A549 (cell line): ENCODE results near the gene TRAF7. TPM values are rescaled to one million over a fixed set of nuclear protein-coding genes. Genes with fewer than 3 reads are reported as not detected.

Source experiments
- ATAC-seq, 2 experiments: fragments of 200-7000 bp in 1 of 2; fragments of >200 bp in 1 of 2; cut with Nextera tagmentation in 1 of 2; cut with Tn5 transposase in 1 of 2; 3 replicates each; pipeline versions ENCODE4 v1.8.0 to v1.9.1; 2018 to 2020; ENCODE audit warnings: mild to moderate bottlenecking in 1 of 2, moderate library complexity in 1 of 2
- CTCF ChIA-PET: fragments of 300-600 bp; sonication (Branson Sonifier 250); formaldehyde crosslinking; extraction: SDS; loops from one replicate; lab custom pipeline; 2021; ENCODE audit warnings: antibody characterized with exemption, inconsistent platforms; lab: Yijun Ruan, JAX
- POLR2A ChIA-PET: fragments of 350-600 bp; formaldehyde crosslinking; extraction: SDS; loops from one replicate; lab custom pipeline; 2021; ENCODE audit warnings: antibody characterized with exemption, inconsistent platforms; lab: Yijun Ruan, JAX
- DNase-seq, 2 experiments: peaks; one replicate each; pipeline versions ENCODE4 v3.0.0 to v3.0.0-alpha.2; 2011 to 2016; ENCODE audit warnings: low read depth in 1 of 2, low spot score in 1 of 2
- FAIRE-seq: peaks from 2 replicates; lab custom pipeline; 2011; peaks lifted over from hg19 to GRCh38; lab: Jason Lieb, UNC
- H3K27ac ChIP-seq, 2 experiments: fragments of >200 bp; sonication (Bioruptor Twin); formaldehyde crosslinking; 3 replicates each; pipeline ENCODE4 v1.5.1; 2016 to 2017
- H3K4me1 ChIP-seq: fragments of >200 bp; sonication (Bioruptor Twin); formaldehyde crosslinking; 3 replicates; pipeline ENCODE4 v1.6.1; 2016
- H3K4me2 ChIP-seq: fragments of >200 bp; sonication (Bioruptor Twin); formaldehyde crosslinking; 3 replicates; pipeline ENCODE4 v1.6.1; 2016
- H3K4me3 ChIP-seq: fragments of >200 bp; sonication (Bioruptor Twin); formaldehyde crosslinking; 3 replicates; pipeline ENCODE4 v1.5.1; 2016
- H3K9me3 ChIP-seq: fragments of >200 bp; sonication (Bioruptor Twin); formaldehyde crosslinking; 3 replicates; pipeline ENCODE4 v1.6.1; 2016
- CBX2 ChIP-seq: fragments of 200-600 bp; sonication (generic); IDR thresholded peaks from 2 replicates; pipeline ENCODE4 v1.6.1; 2016; ENCODE audit warnings: low read depth, mild to moderate bottlenecking, borderline replicate concordance
- CBX8 ChIP-seq: fragments of 200-600 bp; sonication (generic); IDR thresholded peaks from 2 replicates; pipeline ENCODE4 v1.6.1; 2016
- ELK1 ChIP-seq: fragments of 150-350 bp; IDR thresholded peaks from 2 replicates; pipeline ENCODE4 v1.6.1; 2014; ENCODE audit warnings: low read depth, mild to moderate bottlenecking, low read length
- EP300 ChIP-seq, 2 experiments: fragments of >200 bp; sonication (Bioruptor Twin); formaldehyde crosslinking; IDR thresholded peaks; 2 replicates in 1 of 2; 3 replicates in 1 of 2; pipeline ENCODE4 v1.6.1; 2016 to 2017
- ESRRA ChIP-seq: fragments of 150-350 bp; IDR thresholded peaks from 2 replicates; pipeline ENCODE4 v1.6.1; 2014; ENCODE audit warnings: mild to moderate bottlenecking, low read length, borderline replicate concordance
- FOXS1 ChIP-seq: fragments of 250-450 bp; sonication (Bioruptor Pico); IDR thresholded peaks from 2 replicates; pipeline ENCODE4 v1.5.0; 2020; ENCODE audit warnings: mild to moderate bottlenecking, moderate library complexity
- GATA3 ChIP-seq: IDR thresholded peaks from 2 replicates; pipeline ENCODE4 v1.6.1; 2012; ENCODE audit warnings: borderline replicate concordance
- HDAC2 ChIP-seq: fragments of 200-600 bp; sonication (generic); IDR thresholded peaks from 2 replicates; pipeline ENCODE4 v1.6.1; 2016
- HMGXB4 ChIP-seq: fragments of 250-450 bp; sonication (Bioruptor Pico); IDR thresholded peaks from 2 replicates; pipeline ENCODE4 v1.5.0; 2021; ENCODE audit warnings: mild to moderate bottlenecking, moderate library complexity, borderline replicate concordance
- HOXB13 ChIP-seq: fragments of 250-450 bp; sonication (Bioruptor Pico); IDR thresholded peaks from 2 replicates; pipeline ENCODE4 v1.5.0; 2020; ENCODE audit warnings: low read depth, mild to moderate bottlenecking, moderate library complexity
- HOXB5 ChIP-seq: fragments of 250-450 bp; sonication (Bioruptor Pico); IDR thresholded peaks from 2 replicates; pipeline ENCODE4 v1.5.0; 2020; ENCODE audit warnings: mild to moderate bottlenecking, moderate library complexity
- JUN ChIP-seq, 2 experiments: fragments of >200 bp; sonication (Bioruptor Twin); formaldehyde crosslinking; IDR thresholded peaks; 2 replicates in 1 of 2; 3 replicates in 1 of 2; pipeline ENCODE4 v1.6.1; 2016 to 2017
- JUNB ChIP-seq: fragments of >200 bp; sonication (Bioruptor Twin); formaldehyde crosslinking; IDR thresholded peaks from 2 replicates; pipeline ENCODE4 v1.6.1; 2016
- KDM1A ChIP-seq: fragments of 200-600 bp; sonication (generic); IDR thresholded peaks from 2 replicates; pipeline ENCODE4 v1.6.1; 2016; ENCODE audit warnings: low read depth, mild to moderate bottlenecking
- NFE2L2 ChIP-seq: fragments of 150-350 bp; conservative IDR thresholded peaks from 2 replicates; pipeline ENCODE4 v1.6.1; 2014; ENCODE audit warnings: low read length
- NPAS2 ChIP-seq: fragments of 250-450 bp; sonication (Bioruptor Pico); IDR thresholded peaks from 2 replicates; pipeline ENCODE4 v1.8.0; 2022; ENCODE audit warnings: mild to moderate bottlenecking, moderate library complexity, borderline replicate concordance
- POLR2A ChIP-seq: IDR thresholded peaks from 2 replicates; pipeline ENCODE4 v1.6.1; 2012; ENCODE audit warnings: mild to moderate bottlenecking, low read length
- POLR2AphosphoS2 ChIP-seq: conservative IDR thresholded peaks from 2 replicates; pipeline ENCODE4 v1.6.1; 2012; ENCODE audit warnings: low read length, improper control_type of control experiment, inconsistent platforms
- RAD21 ChIP-seq, 2 experiments: fragments of >200 bp in 1 of 2; sonication (Bioruptor Twin) in 1 of 2; formaldehyde crosslinking in 1 of 2; IDR thresholded peaks in 1 of 2; conservative IDR thresholded peaks in 1 of 2; 2 replicates in 1 of 2; 3 replicates in 1 of 2; pipeline ENCODE4 v1.6.1; 2012 to 2018; ENCODE audit warnings: inconsistent platforms in 1 of 2
- RCOR1 ChIP-seq: fragments of 150-350 bp; IDR thresholded peaks from 2 replicates; pipeline ENCODE4 v1.6.1; 2014; ENCODE audit warnings: antibody characterized with exemption, low read length, low read depth
- SREBF2 ChIP-seq: fragments of 450-650 bp; IDR thresholded peaks from 2 replicates; pipeline ENCODE4 v1.6.1; 2014; ENCODE audit warnings: mild to moderate bottlenecking, moderate library complexity
- USF2 ChIP-seq: fragments of 450-650 bp; IDR thresholded peaks from 2 replicates; pipeline ENCODE4 v1.6.1; 2014; ENCODE audit warnings: antibody characterized with exemption
- ZC3H11A ChIP-seq: fragments of 450-650 bp; IDR thresholded peaks from 2 replicates; pipeline ENCODE4 v1.6.1; 2014; ENCODE audit warnings: antibody characterized with exemption, mild to moderate bottlenecking
- ZFP36 ChIP-seq: fragments of 450-650 bp; IDR thresholded peaks from 2 replicates; pipeline ENCODE4 v1.6.1; 2014; ENCODE audit warnings: borderline replicate concordance; ENCODE audit not compliant: partially characterized antibody
- ZNF302 ChIP-seq: fragments of 250-450 bp; sonication (Bioruptor Pico); IDR thresholded peaks from 2 replicates; pipeline ENCODE4 v1.9.0; 2021; ENCODE audit warnings: inconsistent platforms, mild to moderate bottlenecking, moderate library complexity
- WGBS: methylation state at CpG from one replicate; pipeline ENCODE4 v1.1.6; 2017; ENCODE audit errors: missing lambda C conversion rate; 5-methylcytosine and 5-hydroxymethylcytosine counted together
- polyA plus RNA-seq, 4 experiments: library from polyadenylated mRNA; depleted of rRNA in 3 of 4; stranded (reverse); fragments of >200 nt; fragmentation: RNase III in 1 of 4; extraction: RNeasy Plus Mini Kit Qiagen cat#74134 plus additional on column Dnase treatment in 1 of 4; gene quantifications; 2 replicates in 3 of 4; 3 replicates in 1 of 4; pipeline ENCODE4 v1.2.3, GENCODE V29; 2011 to 2017
- TF ChIP-seq, protein P1 (sequence below): fragments of >200 bp; sonication (Bioruptor Twin); formaldehyde crosslinking; IDR thresholded peaks from 2 replicates; pipeline ENCODE4 v1.6.1; 2016
- TF ChIP-seq, protein P2 (sequence below): IDR thresholded peaks from 2 replicates; pipeline ENCODE4 v1.6.1; 2012

Gene TRAF7
- polyA plus RNA-seq, 2 of the 4 experiments (the other 2 are of a cell fraction), result 31.9 to 50.0 TPM

DNA sequence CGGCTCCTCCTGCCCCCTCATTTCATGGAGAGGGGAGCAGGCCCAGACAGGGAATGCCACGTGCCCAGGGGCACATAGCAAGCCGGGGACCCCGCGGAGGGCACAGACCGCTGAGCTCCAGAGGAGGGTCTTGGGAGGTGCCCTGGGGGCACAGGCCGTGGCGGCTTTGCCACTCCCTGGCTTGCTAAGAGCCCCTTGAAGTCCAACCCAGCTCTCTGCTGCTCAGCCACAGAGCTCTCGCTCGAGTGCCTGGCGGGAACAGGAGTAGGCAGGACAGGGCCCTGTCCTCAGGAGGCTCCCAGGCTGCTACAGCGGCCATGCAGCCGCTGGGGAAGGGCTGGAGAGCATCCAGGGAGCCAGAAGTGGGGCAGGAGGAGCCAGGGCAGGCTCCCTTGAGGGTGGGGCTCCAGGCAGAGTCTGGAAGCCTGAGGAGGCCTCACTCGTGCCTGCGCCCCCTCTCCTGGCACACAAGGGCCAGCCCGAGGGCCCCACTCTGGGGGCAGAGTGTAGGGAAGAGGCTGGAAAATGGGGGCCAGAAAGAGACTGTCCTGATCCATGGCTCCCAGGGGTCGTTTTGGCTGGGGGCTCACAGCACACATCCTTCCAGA, 11.6 kb upstream of the TRAF7 start:
- H3K9me3 ChIP-seq, result no peaks in the 10 kb centered on the region
- CTCF ChIA-PET, result interaction anchor here (0.6 to 6.5 kb wide), 6 partner anchors 88 to 140 kb away, joined by 3 to 52 read pairs (median 4); no protein-coding TSS in a partner anchor
- ATAC-seq (no peak), DNase-seq (no peak), FAIRE-seq (no peak)
- TF ChIP-seq POLR2A, result no peak
- no peak for TF ChIP-seq USF2
- no peak for TF ChIP-seq HMGXB4 (CRISPR knock-in tag)
- no peak for TF ChIP-seq NFE2L2
- no peak for TF ChIP-seq GATA3
- TF ChIP-seq HDAC2, result no peak
- no peak for TF ChIP-seq KDM1A
- no peak for TF ChIP-seq ELK1
- no peak for TF ChIP-seq SREBF2
- TF ChIP-seq ZFP36, result no peak
- TF ChIP-seq RAD21 (conservative IDR thresholded peaks at IDR 0.05 in 1 of 2, IDR thresholded peaks at IDR 0.05 in 1 of 2), result no peak
- TF ChIP-seq EP300 (IDR thresholded peaks at IDR 0.05), result no peak
- TF ChIP-seq NPAS2 (CRISPR knock-in tag), result no peak
- no peak for TF ChIP-seq CBX8
- TF ChIP-seq RCOR1, result no peak
- TF ChIP-seq ESRRA, result no peak
- no peak for TF ChIP-seq HOXB5 (CRISPR knock-in tag)
- TF ChIP-seq, protein P1, sequence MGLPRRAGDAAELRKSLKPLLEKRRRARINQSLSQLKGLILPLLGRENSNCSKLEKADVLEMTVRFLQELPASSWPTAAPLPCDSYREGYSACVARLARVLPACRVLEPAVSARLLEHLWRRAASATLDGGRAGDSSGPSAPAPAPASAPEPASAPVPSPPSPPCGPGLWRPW, result no peak
- no peak for TF ChIP-seq JUN (IDR thresholded peaks at IDR 0.05)
- no peak for TF ChIP-seq ZNF302
- POLR2A ChIA-PET, result interaction anchor here (1.5 kb wide), 1 partner anchor 11 kb away, joined by 8 read pairs; the partner anchor contains the start of gene TRAF7
- no peak overlapping the region for H3K4me2 ChIP-seq
- 78% methylated on average over 11 of the region's 17 CpGs for WGBS
- H3K4me3 ChIP-seq, result no peak overlapping the region
- H3K27ac ChIP-seq, result no peak overlapping the region
- peaks cover 14% of the 10 kb centered on the region for H3K4me1 ChIP-seq

- FAIRE-seq (no peak), DNase-seq (no peak), ATAC-seq (no peak)
- no peak overlapping the region for H3K27ac ChIP-seq
- no peak overlapping the region for H3K4me3 ChIP-seq
- ChIA-PET POLR2A (interaction anchor here (2.7 kb wide), 1 partner anchor 9 kb away, joined by 30 read pairs; the partner anchor contains the start of gene TRAF7), CTCF (interaction anchor here (1.0 to 6.5 kb wide), 3 partner anchors 9 to 142 kb away, joined by 3 to 52 read pairs (median 10); no protein-coding TSS in a partner anchor)
- no peaks in the 10 kb centered on the region for H3K9me3 ChIP-seq
- TF ChIP-seq HOXB5 (CRISPR knock-in tag) (no peak), JUN (IDR thresholded peaks at IDR 0.05) (no peak), ZC3H11A (no peak), ZFP36 (no peak), ELK1 (no peak), POLR2AphosphoS2 (no peak), FOXS1 (CRISPR knock-in tag) (no peak), CBX2 (no peak), CBX8 (no peak), SREBF2 (no peak), HOXB13 (CRISPR knock-in tag) (no peak), ZNF302 (no peak), JUNB (no peak), NPAS2 (CRISPR knock-in tag) (no peak)
- TF ChIP-seq, protein P1, result no peak
- TF ChIP-seq, protein P2, sequence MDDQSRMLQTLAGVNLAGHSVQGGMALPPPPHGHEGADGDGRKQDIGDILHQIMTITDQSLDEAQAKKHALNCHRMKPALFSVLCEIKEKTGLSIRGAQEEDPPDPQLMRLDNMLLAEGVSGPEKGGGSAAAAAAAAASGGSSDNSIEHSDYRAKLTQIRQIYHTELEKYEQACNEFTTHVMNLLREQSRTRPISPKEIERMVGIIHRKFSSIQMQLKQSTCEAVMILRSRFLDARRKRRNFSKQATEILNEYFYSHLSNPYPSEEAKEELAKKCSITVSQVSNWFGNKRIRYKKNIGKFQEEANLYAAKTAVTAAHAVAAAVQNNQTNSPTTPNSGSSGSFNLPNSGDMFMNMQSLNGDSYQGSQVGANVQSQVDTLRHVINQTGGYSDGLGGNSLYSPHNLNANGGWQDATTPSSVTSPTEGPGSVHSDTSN, result no peak
- H3K4me1 ChIP-seq, result peaks cover 33% of the 10 kb centered on the region
- 92% methylated on average over 5 of the region's 5 CpGs for WGBS
- H3K4me2 ChIP-seq, result no peak overlapping the region
Observed at GRCh38 chr16:2145843-2146242, 9.7 kb upstream of the TRAF7 start.
